Left renal pelvis (tissue), 4 donors: ENCODE data around the gene E2F4. TPM values are rescaled to one million over a fixed set of nuclear protein-coding genes. Genes with fewer than 3 reads are reported as not detected.

Experiments used
- DNase-seq, 4 donors: peaks; one replicate each; pipeline ENCODE4 v3.0.0-alpha.2; 2013; ENCODE audit warnings: low read depth in 4 of 4, low spot score in 3 of 4
- polyA plus RNA-seq, 4 donors: library from polyadenylated mRNA; unstranded; fragments of 120-200 nt; gene quantifications; one replicate each; pipeline ENCODE4 v1.2.1, GENCODE V29; 2013; ENCODE audit not compliant: insufficient read length in 4 of 4

The E2F4 gene
- polyA plus RNA-seq, 4 donors = 50.0 to 71.4 (median 50.9) TPM

DNA sequence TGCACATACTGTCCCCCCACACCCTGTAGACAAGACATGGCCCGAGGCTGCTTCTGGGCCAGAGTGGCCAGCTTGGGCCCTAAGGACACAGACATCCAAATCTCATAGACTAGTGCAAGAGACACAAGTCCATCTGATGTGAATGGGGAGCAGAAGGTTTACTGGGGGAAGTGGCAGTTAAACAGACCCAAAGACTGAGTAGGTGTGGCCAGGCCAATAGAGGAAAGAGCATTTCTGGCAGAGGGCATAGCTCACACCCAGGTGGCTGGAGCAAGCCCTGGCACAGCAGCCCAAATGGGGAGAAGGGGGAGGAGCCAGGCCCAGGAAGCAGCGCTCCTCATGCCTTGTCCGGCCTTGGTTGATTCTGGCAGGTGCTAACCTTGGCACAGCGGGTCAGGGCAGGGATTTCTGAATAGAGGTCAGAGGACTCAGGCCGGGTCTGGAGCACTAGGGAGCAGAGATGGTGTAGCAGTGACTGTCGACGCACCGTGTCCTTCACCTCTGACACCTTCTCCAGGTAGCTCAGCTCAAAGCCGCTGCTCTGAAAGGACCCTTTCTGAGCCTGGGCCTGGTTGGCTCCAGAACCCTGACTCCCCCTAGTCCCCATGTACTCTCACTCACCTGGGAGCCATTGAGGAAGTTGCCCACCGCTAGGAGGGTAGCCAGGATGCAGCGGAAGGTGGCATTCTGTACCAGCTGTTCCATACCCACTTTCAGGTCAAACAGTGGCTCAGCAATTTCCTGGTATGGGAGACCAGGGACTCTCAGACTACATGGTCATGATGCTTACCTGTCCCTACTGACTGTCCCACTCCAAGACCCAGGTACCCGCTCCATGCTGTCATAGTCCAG lies 39.1 kb downstream of the E2F4 start:
- DNase-seq = no peak

DNA sequence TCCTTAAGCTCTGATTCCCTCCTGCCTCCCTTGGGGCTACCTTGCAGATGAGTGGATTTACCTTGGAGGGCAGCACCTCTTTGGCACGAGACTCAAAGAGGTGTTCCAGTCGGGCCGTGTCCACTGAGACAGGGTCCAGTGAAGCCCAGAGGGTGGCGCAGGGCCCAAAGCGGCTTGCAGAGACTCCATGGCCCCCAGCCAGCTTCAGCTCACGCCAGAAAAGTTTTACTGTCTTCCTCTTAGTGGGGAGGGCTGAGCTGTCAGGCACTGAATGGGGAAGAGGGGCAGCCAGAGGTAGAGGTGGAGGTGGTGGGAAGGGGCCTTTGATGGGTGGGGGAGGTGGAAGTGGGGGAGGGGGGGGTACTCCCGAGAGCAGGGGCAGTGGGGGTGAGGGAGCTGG lies 41.6 kb downstream of the E2F4 start:
- no peak for DNase-seq

DNA sequence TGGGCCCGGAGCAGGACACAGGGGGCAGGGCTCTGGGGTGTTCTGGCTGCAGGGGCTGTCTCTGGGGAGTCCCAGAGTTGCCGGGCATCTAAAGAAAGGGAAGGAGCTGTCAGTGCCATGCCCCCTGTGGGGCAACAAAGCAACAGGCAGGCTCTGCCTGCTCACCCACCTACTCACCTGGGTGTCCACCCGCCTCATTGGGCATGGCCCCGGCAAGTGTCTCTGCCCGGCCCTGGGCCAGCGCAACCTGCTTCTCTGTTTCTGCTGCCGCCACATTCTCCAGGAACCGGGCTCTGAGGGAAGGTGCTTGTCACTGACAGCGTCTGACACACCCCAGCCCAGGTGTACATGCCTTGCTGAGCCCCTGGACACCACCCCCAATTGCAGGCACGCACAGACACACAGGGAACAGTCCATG lies 42.2 kb downstream of the E2F4 start:
- no peak for DNase-seq

DNA sequence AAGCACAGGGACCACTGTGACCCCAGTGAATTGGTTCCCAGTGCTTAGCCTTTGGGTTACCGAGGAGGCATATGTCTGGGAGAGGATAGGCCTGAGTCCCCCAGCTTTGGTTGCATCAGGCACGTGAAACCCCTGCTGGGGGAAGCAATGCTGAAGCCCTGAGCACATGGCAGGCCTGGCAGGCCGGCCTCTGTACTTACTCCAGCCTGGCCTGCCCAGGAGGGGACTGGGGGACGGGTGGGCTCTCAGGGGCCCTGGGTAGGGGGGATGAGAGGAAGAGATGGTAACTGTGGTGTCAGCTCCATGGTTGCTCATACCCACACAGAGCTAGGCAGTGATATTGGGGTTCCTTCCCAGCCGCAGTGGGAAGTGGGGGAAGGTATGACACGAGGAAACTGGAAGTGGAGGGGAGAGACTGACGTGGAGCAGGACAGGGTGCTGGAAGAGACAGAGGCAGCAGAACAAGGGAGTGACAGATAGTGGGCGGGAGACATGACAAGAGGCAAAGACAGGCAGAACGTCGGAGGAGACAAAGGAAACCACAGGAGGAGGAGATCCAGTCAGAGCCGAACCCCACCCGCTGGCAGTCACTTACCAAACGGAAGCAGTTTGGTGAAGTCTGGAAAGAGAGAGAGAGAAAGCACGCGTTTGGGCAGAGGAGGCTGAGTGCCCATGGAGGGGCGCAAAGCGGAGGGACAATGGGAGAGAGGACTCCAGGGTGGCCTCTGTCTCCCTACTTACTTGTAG lies 44.0 kb downstream of the E2F4 start:
- DNase-seq = no peak

DNA sequence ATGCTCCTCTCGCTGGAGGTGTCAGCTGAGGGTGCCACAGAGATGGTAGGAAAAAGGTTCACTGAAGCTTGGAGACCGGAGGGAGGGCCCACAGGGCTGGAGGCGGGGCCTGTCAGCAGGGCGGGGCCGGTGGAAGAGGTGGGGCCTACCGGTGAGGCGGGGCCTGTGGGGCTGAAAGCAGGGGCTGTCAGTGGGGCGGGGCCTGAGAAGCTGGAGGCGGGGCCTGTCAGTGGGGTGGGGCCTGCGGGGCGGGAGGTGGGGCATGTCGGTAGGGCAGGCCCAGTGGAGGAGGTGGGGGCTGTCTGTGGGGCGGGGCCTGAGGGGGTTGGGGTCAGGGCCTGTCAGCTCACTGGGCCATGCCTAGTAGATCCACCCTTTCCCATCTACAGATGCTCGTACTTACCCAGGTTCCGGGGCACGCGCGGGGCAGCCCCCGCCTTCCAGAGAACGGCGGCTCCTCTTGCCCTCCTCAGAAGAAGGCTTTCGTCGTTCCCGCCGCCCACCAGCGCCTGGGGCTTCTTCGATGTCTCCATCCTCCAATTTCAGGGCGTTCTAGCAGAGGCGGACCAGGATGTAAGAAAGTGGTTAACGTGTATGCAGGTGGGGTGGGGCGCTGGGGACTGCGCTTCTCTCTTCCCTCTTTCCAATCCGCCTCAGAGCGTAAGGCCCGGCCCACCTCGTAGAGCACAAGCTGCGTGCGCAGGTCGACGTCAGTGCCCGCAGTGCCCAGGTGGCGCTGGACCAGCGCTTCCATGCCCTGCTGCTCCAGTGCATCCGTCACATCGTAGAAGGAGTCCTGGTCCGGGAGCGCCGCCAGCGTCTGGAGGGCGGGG lies 44.8 kb downstream of the E2F4 start:
- no peak for DNase-seq

DNA sequence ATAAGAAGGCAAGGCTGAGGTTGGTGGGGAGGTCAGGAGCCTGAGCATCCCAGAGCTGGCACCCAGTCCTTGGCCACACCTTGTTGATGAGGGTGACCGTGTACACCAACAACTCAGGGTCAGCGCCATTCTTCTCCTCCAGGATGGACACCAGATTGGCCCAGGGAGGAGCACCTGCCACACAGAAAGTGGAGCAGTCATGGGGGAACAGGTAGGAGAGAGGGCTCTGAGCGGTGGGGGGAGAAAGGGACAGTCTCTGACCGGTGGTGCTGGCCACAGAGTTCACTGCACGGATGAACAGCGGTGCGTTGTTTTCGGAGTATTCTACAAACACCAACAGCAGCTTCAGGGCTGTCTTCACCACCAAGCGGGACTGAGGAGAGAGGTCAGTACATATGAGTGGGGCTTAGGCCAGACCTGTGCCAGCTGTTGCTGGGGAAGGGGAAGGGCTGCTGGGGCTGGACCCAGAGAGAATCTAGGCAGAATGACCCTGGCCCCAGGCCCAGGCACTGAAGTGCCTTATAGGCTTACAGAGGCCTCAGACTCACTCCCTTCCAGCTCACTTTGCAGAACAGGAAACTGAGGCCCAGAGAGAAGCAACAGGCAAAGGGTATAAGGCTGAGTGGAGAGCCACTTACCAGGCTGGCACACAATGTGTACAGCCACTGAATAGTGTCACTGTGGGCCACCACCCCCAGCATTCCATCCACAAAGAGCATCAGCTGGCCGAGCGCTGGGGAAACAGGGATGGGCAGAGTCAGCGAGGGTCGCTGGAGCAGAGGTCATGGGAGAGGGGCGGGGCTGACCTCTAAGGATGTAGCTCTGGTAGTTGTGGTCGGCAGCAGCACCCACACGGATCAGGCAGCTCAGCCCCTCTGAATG lies 45.7 kb downstream of the E2F4 start:
- no peak for DNase-seq

DNA sequence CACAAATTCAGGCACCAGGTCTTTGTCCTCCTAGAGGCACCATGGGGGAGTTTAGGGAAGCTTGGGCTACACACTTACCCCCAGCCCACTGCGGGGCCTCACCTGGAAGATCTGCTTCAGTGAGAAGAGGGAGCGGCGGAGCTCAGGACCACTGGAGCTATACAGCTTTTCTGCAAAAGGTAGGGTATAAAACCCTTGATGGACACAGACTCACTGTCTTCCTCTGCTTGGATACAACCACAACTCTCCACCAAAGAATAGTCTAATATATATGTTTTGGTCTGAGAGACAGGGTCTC lies 46.3 kb downstream of the E2F4 start:
- no peak for DNase-seq

DNA sequence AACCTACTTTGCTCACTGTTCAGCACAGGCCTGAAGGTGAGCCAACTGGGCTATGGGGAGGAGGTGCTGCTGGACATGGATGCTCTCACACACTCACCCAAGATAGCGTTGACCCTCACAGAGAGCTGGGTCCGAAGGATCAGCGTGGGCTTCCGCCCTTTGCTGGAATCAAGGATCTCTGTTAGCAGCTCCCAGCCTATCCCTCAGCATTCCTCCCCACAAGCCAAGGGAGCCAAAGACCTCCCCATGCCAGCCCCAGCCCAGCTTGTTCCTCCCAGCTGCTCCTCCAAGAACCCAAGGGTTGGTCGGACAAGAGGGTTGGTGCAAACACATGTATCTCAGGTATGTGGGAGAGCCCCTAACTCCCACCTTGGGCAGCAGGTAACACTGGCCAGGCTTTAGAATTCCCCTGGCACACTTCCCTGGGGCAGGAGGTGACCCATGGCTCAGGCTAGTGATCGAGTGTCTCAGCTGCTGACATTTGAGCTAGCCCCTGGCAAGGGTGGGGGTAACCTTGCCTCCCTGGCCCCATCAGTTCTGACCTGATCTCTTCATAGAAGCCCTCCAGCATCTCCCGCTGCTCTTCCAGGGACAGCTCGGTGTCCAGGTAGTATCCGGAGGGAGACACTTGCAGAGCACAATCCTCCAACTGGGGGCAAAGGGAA lies 47.0 kb downstream of the E2F4 start:
- no peak for DNase-seq

DNA sequence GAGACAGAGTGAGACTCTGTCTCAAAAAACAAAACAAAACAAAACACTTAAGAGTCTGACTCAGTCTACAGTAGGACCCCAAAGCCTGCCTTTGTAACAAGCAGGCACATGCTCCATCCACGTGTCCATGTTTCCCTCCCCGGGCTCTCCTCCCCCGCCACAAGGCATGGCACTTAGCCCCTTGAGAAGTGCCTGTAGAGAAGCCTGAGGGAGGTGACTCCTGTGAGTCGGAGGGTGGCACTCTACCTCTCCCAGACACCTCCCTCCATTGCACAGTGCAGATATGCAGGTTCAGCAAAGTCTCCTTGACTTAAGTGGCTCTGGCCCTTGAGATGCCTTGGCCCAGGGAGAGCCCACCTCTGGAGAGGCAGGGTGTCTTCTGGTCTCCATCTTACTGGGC lies 48.6 kb downstream of the E2F4 start:
- no peak for DNase-seq

DNA sequence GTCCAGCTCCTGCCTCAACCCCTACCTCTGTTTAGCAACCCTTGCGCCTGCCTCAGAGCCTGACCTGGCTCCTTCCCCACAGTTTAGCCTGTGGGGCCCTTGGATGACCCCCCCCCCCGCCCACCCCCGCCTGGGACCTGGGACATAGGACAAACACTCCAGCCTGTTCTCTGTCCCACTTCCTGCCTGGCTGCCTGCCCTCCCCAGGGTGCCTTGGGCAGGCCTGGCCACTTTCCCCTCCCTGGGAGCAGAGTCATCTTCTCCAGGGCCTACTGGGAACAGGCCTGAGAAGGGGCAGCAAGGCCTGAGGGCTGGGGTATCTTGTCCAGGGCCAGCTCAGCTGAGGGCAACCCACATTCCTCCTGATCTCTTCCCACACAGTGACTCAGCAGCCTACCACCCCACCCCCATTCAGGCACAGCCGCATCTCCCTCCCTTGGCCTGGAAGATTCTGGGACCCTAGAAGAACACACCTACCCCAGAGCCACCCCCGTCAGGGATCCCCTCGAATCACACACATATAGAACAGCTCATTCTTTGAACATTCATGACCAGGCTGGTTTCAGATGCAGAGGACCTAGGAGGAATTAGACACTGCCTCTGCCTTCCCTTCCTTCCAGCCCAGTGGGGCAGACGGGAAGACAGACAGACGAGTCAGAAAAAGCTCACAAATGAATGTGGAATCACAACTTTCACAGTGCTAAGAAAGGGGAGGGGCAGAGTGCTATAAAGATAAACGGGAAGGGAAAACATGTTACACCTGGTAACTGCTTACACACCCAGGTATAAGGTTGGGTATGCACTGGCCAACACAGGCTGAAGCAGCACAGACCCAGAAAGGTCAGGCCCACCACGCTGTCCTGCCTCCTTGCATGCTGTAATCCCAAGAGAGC lies 49.3 kb downstream of the E2F4 start:
- no peak for DNase-seq

DNA sequence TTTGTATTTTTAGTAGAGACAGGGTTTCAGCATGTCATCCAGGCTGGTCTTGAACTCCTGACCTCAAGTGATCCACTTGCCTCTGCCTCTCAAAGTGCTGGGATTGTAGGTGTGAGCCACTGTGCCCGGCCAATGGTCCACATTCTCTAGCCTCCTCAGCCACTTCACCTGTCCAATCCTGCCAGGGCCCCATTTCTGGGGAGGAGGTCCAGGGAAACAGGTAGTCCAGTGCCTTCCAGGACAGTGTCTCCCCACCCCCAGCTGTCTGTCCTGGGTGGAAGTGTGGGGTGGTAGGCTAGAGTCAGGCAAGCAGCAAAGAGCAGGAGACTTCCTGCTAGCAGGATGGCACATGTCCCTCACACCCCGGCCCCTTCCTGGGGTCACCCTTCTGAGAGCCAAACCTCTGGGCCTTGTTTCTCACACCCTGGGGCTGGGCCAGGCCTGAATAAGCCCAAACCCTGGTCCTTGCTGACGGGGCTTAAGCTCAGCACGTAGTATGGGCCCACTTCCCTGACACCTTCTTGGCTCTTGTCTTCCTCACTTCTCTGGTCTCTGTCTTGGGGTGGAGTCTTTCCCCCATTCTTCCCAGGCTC lies 50.3 kb downstream of the E2F4 start:
- DNase-seq = no peak

DNA sequence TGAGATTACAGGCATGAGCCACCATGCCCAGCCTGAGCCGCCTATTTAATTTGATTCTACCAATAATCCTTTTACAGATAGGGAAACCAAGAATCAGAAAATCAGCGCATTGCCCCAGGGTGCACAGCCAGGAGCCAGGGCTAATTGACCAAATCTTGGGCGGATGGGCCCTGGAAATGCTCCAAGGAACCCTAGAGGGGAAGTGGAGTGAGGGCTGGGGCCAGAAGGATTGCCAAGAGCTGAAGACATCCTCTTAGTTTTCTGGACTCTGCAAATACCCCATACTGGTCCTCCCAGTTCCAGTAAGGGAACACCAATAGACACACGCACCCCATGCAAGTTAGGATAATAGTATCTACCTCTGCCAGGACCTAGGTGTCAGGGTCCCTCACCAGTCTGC lies 51.5 kb downstream of the E2F4 start:
- no peak for DNase-seq

DNA sequence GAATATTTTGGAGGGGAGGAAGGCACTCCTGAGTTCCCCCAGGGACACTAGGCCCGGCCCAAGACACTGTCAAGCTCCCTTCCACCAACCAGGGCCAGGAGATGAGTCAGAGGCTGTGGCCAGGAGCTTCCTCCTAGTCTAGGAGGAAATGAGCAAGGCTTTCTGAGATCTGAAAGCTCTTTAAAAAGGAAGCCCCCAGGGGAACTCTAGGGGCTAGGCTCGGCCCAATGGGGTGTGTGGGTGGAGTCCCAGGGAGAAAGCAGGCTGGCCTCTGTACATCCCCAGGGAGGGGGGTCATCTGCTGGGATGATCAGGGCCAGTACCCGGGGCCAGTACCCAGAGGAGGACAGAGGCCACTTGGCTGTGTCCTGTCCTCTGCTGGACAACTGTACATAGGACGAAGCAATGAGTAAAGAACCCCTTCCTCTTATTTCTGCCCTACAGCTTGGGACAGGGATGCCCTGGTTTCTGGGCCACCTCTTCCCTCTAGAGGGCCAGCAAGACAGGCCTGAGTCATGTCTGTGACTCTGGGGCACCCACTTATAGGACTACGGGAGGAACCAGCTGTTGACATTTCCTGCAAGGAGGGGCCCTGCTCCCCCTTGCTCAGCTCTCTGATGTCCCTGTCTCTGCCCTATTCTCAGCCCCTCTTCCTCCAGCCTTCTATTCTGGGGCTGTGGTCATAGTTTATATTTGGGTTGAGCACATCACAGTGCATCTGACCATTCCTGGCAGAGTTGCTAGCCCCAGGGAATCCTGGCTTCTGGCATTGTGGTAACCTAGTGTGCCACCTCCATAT lies 52.6 kb downstream of the E2F4 start:
- no peak for DNase-seq

DNA sequence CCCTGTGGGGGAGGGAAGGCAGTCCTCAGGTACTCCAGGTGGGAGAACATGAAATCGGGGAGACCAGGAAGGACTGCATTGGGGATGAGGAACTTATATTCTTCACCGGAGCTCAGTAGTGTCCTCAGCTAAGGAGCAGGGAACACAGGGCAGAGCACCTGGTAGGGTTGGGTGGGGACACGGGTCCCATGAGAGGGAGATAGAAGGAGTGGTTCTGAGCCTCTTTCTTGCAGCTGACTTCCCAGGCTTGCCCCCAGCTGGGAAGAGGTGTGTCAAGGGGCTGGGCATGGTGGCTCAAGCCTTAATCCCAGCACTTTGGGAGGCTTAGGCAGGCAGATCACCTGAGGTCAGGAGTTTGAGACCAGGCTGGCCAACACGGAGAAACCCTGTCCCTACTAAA lies 53.2 kb downstream of the E2F4 start:
- DNase-seq = no peak

DNA sequence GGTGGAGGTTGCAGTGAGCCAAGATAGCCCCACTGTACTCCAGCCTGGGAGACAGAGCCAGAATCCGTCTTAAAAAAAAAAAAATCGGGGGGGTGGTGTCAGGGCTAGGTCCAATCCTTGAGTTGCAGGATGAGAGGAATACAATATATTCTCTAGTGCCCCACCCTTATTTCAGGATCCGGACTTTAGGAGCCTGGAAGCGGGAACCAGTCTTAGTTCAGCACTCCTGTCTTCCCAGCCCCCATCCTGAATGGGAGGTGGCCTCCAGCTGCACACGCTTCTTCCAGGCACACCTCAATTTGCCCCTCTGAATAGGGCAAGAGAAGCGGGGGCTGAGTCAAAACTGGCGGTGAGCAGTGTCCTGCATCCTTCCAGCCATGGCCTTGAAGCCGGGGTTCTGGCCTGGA lies 53.7 kb downstream of the E2F4 start:
- no peak for DNase-seq

DNA sequence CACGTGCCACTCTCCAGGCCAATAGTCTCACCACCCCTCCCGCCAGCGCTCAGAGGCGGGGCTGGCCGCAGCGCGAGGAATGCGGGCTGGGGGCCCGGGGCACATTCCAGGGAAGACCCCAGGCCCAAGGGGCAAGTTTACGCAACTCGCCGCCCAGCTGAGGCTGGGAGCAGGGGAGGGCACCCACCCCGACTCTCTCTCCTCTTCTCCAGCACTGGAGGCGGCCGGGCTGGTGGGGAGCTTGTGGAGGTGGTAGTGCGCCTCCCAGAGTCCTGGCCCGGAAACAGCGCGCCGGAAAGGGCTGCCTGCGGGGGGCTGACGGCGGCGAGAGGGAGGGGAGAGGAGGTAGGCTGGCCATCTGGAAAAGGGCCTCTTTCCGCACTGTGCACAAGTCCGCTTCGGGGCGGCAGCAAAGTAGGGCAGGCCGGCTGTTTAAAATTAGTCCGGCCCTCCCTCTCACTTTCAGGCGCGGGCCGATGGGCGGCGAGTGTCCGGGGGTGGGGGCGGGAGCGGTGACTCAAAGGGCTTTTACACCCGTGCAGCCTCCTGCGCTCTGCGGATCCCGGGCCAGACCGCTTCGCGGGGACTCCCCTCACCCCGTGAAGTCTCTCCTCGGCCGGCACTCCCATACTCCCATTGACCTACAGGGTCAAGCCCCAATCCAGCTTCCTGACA lies 54.3 kb downstream of the E2F4 start:
- peak in 3 of 4 donors; percentile 60 to 72 (median 68) for DNase-seq

DNA sequence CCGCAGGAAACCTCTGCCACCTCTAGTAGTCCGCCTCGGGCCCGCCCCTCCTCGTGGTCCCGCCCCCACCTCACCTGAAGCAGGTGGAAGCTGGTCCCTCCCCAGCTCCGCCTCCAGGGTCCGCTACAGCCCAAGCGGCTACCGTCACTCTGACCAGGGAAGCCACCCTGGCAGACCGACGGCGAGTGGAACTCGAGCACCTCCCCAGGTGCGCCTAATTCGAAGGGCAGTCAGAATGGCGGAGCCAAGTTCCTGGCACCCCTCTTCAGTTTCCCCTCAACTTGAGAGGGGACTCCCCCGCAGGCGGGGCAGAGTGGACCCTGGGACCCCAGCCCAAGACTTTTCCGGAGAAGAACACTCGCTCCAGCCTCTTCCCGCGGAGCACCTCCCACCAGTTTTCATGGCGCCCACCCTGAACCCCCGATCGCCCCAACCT lies 54.8 kb downstream of the E2F4 start:
- no peak for DNase-seq
